PFSK-1 (cell line): ENCODE results near the gene IQGAP2.

Experiments used
- FOXP2 ChIP-seq: optimal IDR thresholded peaks from 2 replicates; pipeline ENCODE3; 2011; ENCODE audit warnings: borderline replicate concordance, control low read depth, inconsistent platforms; ENCODE audit not compliant: insufficient read depth; ENCODE audit errors: extremely low read length, extremely low read depth
- POLR2AphosphoS5 ChIP-seq: IDR thresholded peaks from 2 replicates; pipeline ENCODE4 v1.6.1; 2012; ENCODE audit warnings: low read depth, mild to moderate bottlenecking, control low read depth, low read length, moderate library complexity
- SIN3A ChIP-seq: IDR thresholded peaks from 2 replicates; pipeline ENCODE4 v1.6.1; 2012; ENCODE audit warnings: mild to moderate bottlenecking, low read length, moderate library complexity, borderline replicate concordance; ENCODE audit not compliant: insufficient read depth
- TAF1 ChIP-seq: IDR thresholded peaks from 2 replicates; pipeline ENCODE4 v1.6.1; 2012; ENCODE audit warnings: low read length, control low read depth, borderline replicate concordance; ENCODE audit not compliant: insufficient read depth
- TF ChIP-seq, protein P1 (sequence below), 2 experiments: IDR thresholded peaks; 2 replicates each; pipeline versions ENCODE4 v1.6.1 to v1.8.0; 2011 to 2012; ENCODE audit warnings: low read depth in 2 of 2, low read length in 2 of 2, control low read depth in 1 of 2, inconsistent platforms in 1 of 2, mild to moderate bottlenecking in 1 of 2, moderate library complexity in 1 of 2; ENCODE audit not compliant: insufficient read depth in 1 of 2

Gene IQGAP2

DNA sequence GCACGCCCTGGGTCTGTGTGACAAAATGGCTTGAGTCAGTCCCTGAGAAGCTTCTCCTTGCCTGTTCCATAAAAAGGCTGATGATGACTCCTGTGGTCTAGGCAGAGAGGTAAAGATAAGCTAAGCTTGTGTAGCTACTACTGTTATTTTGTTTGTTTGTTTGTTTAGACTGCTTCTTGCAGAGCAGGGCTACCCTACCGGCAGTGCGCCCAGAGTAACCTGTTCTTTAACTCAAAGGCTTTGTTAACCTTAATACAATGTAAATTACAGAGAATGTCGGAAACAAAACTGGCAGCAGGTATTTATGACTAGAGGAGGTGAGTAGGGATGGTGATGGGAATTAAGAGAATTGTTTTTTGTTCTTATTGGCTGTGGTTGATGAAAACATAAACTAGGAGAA is 132.5 kb downstream of the IQGAP2 start:
- TF ChIP-seq POLR2AphosphoS5 (no peak), SIN3A (no peak), TAF1 (no peak), FOXP2 (no peak)
- TF ChIP-seq, protein P1, sequence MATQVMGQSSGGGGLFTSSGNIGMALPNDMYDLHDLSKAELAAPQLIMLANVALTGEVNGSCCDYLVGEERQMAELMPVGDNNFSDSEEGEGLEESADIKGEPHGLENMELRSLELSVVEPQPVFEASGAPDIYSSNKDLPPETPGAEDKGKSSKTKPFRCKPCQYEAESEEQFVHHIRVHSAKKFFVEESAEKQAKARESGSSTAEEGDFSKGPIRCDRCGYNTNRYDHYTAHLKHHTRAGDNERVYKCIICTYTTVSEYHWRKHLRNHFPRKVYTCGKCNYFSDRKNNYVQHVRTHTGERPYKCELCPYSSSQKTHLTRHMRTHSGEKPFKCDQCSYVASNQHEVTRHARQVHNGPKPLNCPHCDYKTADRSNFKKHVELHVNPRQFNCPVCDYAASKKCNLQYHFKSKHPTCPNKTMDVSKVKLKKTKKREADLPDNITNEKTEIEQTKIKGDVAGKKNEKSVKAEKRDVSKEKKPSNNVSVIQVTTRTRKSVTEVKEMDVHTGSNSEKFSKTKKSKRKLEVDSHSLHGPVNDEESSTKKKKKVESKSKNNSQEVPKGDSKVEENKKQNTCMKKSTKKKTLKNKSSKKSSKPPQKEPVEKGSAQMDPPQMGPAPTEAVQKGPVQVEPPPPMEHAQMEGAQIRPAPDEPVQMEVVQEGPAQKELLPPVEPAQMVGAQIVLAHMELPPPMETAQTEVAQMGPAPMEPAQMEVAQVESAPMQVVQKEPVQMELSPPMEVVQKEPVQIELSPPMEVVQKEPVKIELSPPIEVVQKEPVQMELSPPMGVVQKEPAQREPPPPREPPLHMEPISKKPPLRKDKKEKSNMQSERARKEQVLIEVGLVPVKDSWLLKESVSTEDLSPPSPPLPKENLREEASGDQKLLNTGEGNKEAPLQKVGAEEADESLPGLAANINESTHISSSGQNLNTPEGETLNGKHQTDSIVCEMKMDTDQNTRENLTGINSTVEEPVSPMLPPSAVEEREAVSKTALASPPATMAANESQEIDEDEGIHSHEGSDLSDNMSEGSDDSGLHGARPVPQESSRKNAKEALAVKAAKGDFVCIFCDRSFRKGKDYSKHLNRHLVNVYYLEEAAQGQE (IDR thresholded peaks at IDR 0.05; ENCODE audit: insufficient read depth in 1 of 2, low read depth in 2 of 2, low read length in 2 of 2): no peak

DNA sequence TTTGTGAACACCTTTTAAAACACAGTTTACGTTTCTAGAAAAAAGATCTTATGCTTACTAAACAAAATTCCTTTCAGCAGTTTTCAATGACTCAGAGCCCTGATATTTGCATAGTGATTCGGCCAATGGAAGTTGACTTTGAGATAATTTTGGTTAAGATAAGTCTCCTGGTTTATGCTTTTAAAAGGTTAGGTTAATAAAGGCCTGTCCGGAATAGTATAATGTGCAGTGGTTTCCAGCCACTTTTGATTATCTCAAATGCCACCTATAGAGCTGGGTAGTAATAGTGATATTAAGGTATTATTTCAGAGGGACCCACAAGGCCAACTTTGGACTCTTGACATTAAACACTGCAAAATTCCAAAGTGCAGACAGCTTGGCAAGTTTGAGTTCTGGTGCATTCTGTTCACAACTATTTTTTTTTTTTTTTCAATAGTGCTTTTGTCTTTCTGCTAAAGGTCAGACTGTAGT is 134.0 kb downstream of the IQGAP2 start:
- TF ChIP-seq POLR2AphosphoS5 (no peak), FOXP2 (no peak), TAF1 (no peak), SIN3A (no peak)
- TF ChIP-seq, protein P1 (IDR thresholded peaks at IDR 0.05; ENCODE audit: insufficient read depth in 1 of 2, low read depth in 2 of 2, low read length in 2 of 2): no peak

DNA sequence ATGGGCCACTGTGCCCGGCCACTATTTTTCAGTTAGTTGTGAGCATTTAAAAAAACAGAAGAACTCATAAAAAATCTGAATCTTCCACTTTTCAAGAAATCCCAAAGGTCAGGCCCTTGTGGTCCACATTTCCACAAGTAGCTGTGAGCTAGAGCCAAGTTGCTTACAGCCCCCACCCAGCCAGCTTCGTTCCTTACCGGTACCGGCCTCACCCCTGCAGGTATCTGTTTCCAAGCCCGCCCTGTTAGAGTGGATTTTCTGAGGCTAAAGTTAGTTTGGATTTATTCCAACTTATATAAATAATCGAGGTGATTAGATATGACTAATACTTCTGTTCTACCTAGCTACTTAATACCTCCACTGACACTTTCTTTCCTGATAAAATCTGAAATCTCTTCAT is 139.2 kb downstream of the IQGAP2 start:
- TF ChIP-seq SIN3A (no peak), POLR2AphosphoS5 (no peak), TAF1 (no peak), FOXP2 (no peak)
- TF ChIP-seq, protein P1 (IDR thresholded peaks at IDR 0.05; ENCODE audit: insufficient read depth in 1 of 2, low read depth in 2 of 2, low read length in 2 of 2): no peak

DNA sequence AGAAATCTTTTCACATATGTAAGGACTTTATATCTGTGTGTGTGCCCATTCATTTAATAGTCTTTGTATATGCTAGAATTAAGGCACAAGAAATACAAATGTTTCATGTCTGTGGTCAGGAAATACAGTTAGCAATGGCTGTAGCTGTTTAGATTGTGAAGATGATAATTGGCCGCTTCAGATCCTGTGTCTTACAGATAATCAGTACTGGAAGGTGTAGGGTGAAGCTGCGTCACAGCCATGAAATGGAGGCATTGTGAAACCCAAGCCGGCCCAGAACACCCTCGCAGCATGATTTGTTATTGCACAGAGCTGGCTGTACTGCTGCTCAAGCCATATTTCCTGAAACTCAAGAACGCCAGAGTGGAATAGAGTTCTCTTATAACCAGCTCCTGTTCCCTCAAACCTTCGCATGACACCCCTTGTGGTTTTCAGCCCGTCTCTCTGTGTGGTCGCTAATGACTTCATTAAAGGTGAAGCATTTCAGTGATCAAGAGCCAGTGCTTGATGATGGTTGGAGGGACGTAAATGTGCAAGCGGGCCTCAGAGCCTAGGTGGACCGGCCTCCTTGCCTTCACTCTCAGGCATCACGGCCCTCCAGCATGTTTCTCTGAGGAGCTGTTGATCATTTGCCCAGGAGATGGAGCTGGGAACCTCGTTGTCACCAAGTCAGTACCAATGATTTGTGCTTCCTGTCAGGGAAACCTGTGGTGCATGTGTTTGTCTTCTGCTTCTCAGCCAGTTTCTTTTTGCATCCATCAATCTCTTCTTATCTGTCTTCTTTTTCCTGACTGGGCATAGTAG is 140.0 kb downstream of the IQGAP2 start:
- TF ChIP-seq FOXP2 (no peak), SIN3A (no peak), POLR2AphosphoS5 (no peak), TAF1 (no peak)
- TF ChIP-seq, protein P1 (IDR thresholded peaks at IDR 0.05; ENCODE audit: insufficient read depth in 1 of 2, low read depth in 2 of 2, low read length in 2 of 2): no peak
